ENCODE results near the gene DNAH9.

- no peak for TF ChIP-seq CTCF (IDR thresholded peaks at IDR 0.05)
- TF ChIP-seq POLR2A (IDR thresholded peaks at IDR 0.05): no peak
Observed at GRCh38 chr17:11692688-11693087, 94.4 kb downstream of the DNAH9 start.

Measured in Peyer's patch (tissue), 4 donors.